ENCODE data around the gene LYZL1.
"Not testable (repeated sequence)": the region's sequence is repeated elsewhere in the genome, so short reads cannot be mapped to it uniquely, and the experiment has no call there.

LYZL1 gene

DNA sequence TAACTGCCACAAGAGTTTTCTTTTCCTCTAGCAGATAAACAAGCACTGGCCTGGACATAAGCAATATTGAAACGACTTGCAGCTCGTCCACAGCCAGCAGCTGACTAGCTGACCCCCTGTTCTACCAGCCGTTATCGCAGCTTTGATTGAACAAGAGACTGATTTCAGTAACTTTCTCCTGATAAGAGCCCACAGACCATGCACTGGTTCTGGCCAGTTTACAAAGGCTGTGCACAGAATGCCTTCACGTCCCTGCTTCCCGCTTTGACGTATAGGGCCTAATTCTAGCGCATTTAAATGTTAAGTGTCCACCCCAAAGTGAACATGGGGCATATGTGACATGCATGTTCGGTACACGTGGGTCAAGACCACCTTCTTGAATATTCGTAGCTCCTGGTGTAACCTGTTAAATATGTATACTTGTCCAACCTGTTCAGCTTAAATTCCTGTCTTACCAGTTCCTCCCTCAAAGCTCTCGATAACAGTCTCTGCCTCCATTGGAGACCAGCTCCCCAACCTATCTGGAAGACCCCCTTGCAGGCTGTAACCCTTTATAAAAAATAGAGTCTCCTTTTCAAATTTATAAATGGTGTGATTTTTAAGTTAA, 69.2 kb downstream of the LYZL1 start:
- in situ Hi-C loops (cut with MboI; ENCODE audit: low sequenced_read_pairs) = no loop called here

DNA sequence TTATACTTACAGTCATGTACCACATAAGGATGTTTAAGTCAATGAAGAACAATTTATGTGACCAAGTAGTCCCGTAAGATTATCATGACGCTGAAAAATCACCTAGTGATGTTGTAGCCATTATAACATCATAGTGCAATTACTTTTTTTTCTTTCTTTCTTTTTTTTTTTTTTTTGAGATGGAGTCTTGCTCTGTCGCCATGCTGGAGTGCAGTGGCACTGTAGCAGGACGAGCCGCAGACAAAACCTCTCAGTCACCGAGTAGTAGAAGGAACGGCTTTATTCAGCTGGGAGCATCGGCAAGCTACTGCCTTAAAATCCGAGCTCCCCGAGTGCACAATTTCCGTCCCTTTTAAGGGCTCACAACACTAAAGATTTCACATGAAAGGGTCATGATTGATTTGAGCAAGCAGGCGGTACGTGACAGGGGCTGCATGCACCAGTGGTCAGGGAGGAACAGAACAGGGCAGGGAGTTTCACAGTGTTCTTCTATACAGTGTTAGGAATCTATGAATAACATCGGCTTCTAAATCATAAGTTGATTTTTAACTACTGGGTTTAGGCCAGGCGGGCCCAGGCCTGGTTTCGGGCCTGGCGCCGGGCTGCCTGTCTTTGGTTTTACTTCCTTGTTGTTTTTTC, 71.5 kb downstream of the LYZL1 start:
- in situ Hi-C loops (cut with MboI; ENCODE audit: low sequenced_read_pairs) = not testable (repeated sequence)

Data from HL-60/S4 treated with retinoic acid at 250 ng/mL for 4 days and 3 days (cell line).